OCI-M2 (cell line): ENCODE data around the gene C1orf174.

Experiments used
- DNase-seq: peaks from one replicate; lab custom pipeline; 2025; ENCODE audit not compliant: unreplicated experiment; lab: John Stamatoyannopoulos, UW

The C1orf174 gene

GRCh38 chr1:3900150-3900968 is at the start of gene C1orf174:
Gene C1orf174, minus strand, starts transcription at chr1:3900272. Its CDS starts 86 bp downstream, at chr1:3900186.
- DNase-seq, result peak; percentile 86

- DNase-seq, result no peak
Measured at GRCh38 chr1:3948344-3948743, 48.3 kb upstream of the C1orf174 start.

- DNase-seq, result no peak
Measured at GRCh38 chr1:3945916-3946840, 46.1 kb upstream of the C1orf174 start.

- DNase-seq, result no peak
Measured at GRCh38 chr1:3945222-3945621, 45.1 kb upstream of the C1orf174 start.

GRCh38 chr1:3944578-3945125 is 44.6 kb upstream of the C1orf174 start:
- no peak for DNase-seq

- no peak for DNase-seq
Measured at GRCh38 chr1:3943806-3944577, 43.9 kb upstream of the C1orf174 start.

- no peak for DNase-seq
Measured at GRCh38 chr1:3943123-3943431, 43.0 kb upstream of the C1orf174 start.

- no peak for DNase-seq
Measured at GRCh38 chr1:3942416-3943122, 42.5 kb upstream of the C1orf174 start.

GRCh38 chr1:3940754-3941345 is 40.8 kb upstream of the C1orf174 start:
- no peak for DNase-seq

- no peak for DNase-seq
Measured at GRCh38 chr1:3940081-3940753, 40.1 kb upstream of the C1orf174 start.

- no peak for DNase-seq
Measured at GRCh38 chr1:3939242-3940080, 39.4 kb upstream of the C1orf174 start.

GRCh38 chr1:3932156-3932919 is 32.3 kb upstream of the C1orf174 start:
- DNase-seq, result no peak

GRCh38 chr1:3931007-3931912 is 31.2 kb upstream of the C1orf174 start:
- DNase-seq, result no peak

GRCh38 chr1:3930301-3931006 is 30.4 kb upstream of the C1orf174 start:
- DNase-seq, result no peak

- no peak for DNase-seq
Measured at GRCh38 chr1:3929126-3929525, 29.1 kb upstream of the C1orf174 start.

- DNase-seq, result no peak
Measured at GRCh38 chr1:3928586-3928985, 28.5 kb upstream of the C1orf174 start.
